HG03354 (cell line): ENCODE results near the gene CCDC33.

ENCODE experiments used
- ATAC-seq: cut with Tn5 transposase; IDR thresholded peaks from one replicate; pipeline ENCODE4 v1.9.1; 2021; ENCODE audit warnings: mild to moderate bottlenecking; ENCODE audit not compliant: unreplicated experiment, poor library complexity, severe bottlenecking

The CCDC33 gene

GRCh38 chr15:74235962-74236361, at the start of gene CCDC33:
Gene CCDC33, plus strand, starts transcription at chr15:74236326. Its CDS starts 394 bp downstream, at chr15:74236720.
- no peak for ATAC-seq

GRCh38 chr15:74188216-74188615, 47.9 kb upstream of the CCDC33 start:
- no peak for ATAC-seq

GRCh38 chr15:74191798-74192197, 44.3 kb upstream of the CCDC33 start:
- no peak for ATAC-seq

GRCh38 chr15:74192751-74193150, 43.4 kb upstream of the CCDC33 start:
- no peak for ATAC-seq

GRCh38 chr15:74193299-74193718, 42.8 kb upstream of the CCDC33 start:
- ATAC-seq: no peak

- ATAC-seq: no peak
These were observed 42.2 kb upstream of the CCDC33 start for GRCh38 chr15:74193905-74194304.

- ATAC-seq: no peak
These were observed 41.3 kb upstream of the CCDC33 start for GRCh38 chr15:74194572-74195559.

- ATAC-seq: no peak
These were observed 40.0 kb upstream of the CCDC33 start for GRCh38 chr15:74196175-74196574.

- ATAC-seq: no peak
These were observed 38.8 kb upstream of the CCDC33 start for GRCh38 chr15:74197176-74197965.

GRCh38 chr15:74199297-74199652, 36.9 kb upstream of the CCDC33 start:
- ATAC-seq: no peak

GRCh38 chr15:74200412-74200815, 35.7 kb upstream of the CCDC33 start:
- ATAC-seq: no peak

GRCh38 chr15:74200871-74201419, 35.2 kb upstream of the CCDC33 start:
- ATAC-seq: no peak

GRCh38 chr15:74201710-74202420, 34.3 kb upstream of the CCDC33 start:
- no peak for ATAC-seq

GRCh38 chr15:74202452-74203401, 33.4 kb upstream of the CCDC33 start, which contains the start of gene STRA6:
Gene STRA6, minus strand, starts transcription at chr15:74202787. Its CDS starts 520 bp downstream, at chr15:74202267.
- ATAC-seq: no peak

- no peak for ATAC-seq
These were observed 32.2 kb upstream of the CCDC33 start for GRCh38 chr15:74203914-74204431.

GRCh38 chr15:74205582-74205947, 30.6 kb upstream of the CCDC33 start:
- no peak for ATAC-seq

- ATAC-seq: no peak
These were observed 29.3 kb upstream of the CCDC33 start for GRCh38 chr15:74206801-74207281.
